NT2/D1 (cell line): ENCODE results near the gene UBASH3B.

ENCODE experiments used
- SUZ12 ChIP-seq: IDR thresholded peaks from 2 replicates; pipeline ENCODE4 v1.6.1; 2011; ENCODE audit not compliant: insufficient read length, insufficient read depth; ENCODE audit errors: extremely low read depth
- YY1 ChIP-seq: IDR thresholded peaks from 2 replicates; pipeline ENCODE4 v1.6.1; 2011; ENCODE audit not compliant: insufficient read length, insufficient read depth
- ZNF274 ChIP-seq: IDR thresholded peaks from 2 replicates; pipeline ENCODE4 v1.6.1; 2011; ENCODE audit warnings: mild to moderate bottlenecking, low read depth, low read length

DNA sequence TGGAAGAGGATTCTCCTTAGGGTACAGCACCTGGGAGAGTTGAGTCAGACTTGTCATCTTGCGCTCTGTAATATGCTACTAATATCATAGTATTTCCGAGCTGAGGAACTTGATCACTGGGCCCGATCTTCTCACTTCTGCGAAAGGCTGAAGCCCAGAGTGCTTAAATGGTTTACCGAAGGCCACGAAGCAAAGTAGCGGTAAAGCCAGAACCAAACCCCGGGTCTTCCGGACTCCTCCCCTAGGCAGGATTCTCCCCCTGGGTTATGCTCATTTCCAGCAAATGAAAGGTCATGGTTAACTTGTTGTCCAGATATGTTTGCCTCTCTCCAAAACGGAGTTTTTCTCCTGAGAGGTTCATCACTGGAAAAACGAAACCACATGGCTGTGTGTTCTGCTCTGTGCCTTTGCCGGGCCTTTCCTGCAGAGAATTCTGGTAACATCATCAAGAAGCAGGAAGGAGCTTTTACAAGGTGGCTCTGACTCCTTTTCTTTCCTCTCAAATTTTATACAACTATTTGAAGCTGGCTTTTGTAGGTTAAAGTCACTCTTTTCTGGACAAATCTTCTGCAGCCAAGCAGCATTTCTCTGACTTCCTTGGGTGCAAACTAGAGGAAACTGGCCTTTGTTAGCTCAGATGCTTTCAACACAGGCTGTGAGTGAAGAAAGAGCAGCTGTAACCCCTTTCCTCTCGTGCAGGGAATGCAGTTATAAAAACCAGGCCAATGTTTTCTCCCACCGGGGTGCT, 35.5 kb downstream of the UBASH3B start:
- TF ChIP-seq ZNF274 (no peak), YY1 (no peak), SUZ12 (no peak)
